ENCODE data around the gene SMC6. TPM values are rescaled to one million over a fixed set of nuclear protein-coding genes. Genes with fewer than 3 reads are reported as not detected.

The SMC6 gene
- polyA plus RNA-seq, 1 donor from 2014 or later: 20.1 TPM

DNA sequence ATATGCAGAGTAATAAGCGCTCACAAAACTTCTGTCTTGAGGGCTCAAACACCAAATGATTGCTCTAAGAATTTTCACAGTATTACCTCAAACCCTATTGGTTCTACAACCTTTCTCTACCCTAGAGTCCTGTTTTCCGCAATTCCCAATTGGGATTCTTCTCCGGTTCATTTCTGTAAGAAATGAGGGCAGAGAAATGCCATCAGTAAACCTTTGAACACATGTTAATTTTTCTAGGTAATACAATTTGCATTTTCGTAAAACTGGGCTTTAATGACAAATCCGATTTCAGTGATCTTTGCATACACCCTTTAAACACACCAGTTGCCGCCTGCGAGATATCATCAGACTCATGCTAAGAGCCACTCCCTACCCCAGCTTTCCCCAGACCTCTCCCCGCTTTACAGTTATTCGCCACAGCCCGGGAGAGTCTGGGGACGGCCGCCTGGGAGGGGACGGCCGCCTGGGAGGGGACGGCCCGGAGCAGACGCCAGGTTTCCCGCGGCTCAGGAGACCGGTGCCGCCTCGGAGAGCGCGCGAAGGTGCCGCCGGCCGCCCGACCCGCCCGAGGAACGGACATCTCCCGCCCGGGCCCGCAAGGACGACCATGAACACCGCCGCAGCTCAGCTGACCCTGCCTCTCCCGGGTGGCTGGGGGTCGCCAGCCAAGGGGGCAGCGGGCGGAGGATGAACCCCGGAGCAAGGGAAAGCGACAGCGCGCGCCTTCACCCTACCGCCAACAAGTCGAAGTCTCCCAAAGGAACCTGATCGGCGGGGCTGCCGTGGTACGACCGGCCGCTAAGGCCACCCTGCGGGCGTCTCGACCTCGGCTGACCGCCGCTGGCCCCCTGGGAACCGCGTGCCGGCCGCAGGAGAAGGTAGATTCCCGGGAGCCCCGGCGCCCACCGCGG lies 463 bp downstream of the SMC6 start:
- TF ChIP-seq, protein P1, sequence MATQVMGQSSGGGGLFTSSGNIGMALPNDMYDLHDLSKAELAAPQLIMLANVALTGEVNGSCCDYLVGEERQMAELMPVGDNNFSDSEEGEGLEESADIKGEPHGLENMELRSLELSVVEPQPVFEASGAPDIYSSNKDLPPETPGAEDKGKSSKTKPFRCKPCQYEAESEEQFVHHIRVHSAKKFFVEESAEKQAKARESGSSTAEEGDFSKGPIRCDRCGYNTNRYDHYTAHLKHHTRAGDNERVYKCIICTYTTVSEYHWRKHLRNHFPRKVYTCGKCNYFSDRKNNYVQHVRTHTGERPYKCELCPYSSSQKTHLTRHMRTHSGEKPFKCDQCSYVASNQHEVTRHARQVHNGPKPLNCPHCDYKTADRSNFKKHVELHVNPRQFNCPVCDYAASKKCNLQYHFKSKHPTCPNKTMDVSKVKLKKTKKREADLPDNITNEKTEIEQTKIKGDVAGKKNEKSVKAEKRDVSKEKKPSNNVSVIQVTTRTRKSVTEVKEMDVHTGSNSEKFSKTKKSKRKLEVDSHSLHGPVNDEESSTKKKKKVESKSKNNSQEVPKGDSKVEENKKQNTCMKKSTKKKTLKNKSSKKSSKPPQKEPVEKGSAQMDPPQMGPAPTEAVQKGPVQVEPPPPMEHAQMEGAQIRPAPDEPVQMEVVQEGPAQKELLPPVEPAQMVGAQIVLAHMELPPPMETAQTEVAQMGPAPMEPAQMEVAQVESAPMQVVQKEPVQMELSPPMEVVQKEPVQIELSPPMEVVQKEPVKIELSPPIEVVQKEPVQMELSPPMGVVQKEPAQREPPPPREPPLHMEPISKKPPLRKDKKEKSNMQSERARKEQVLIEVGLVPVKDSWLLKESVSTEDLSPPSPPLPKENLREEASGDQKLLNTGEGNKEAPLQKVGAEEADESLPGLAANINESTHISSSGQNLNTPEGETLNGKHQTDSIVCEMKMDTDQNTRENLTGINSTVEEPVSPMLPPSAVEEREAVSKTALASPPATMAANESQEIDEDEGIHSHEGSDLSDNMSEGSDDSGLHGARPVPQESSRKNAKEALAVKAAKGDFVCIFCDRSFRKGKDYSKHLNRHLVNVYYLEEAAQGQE (IDR thresholded peaks at IDR 0.05; ENCODE audit: borderline replicate concordance): peak; percentile 13
- TF ChIP-seq EP300 (conservative IDR thresholded peaks at IDR 0.05; ENCODE audit: poor library complexity, severe bottlenecking) (no peak), POLR2AphosphoS5 (IDR thresholded peaks at IDR 0.05) (peak; percentile 44), MXI1 (conservative IDR thresholded peaks at IDR 0.05; ENCODE audit: poor library complexity, severe bottlenecking) (no peak)
- Histone ChIP-seq H3K4me3 (ENCODE audit: low read length) (peak overlapping the region; percentile 93), H3K79me2 (replicated peaks; ENCODE audit: insufficient read depth, low read length) (peaks cover 50% of the 10 kb centered on the region), H3F3A (ENCODE audit: insufficient read depth, low read length, poor library complexity, severe bottlenecking) (no peaks in the 10 kb centered on the region), H3K27me3 (ENCODE audit: insufficient read depth, low read depth, low read length) (no peaks in the 10 kb centered on the region), H3K36me3 (ENCODE audit: insufficient read depth, low read length) (no peaks in the 10 kb centered on the region), H4K20me1 (ENCODE audit: insufficient read depth) (no peaks in the 10 kb centered on the region), H3K27ac (ENCODE audit: low read length) (peak overlapping the region; percentile 97), H2AFZ (ENCODE audit: low read depth, low read length) (peak overlapping the region; percentile 67), H3K9me3 (ENCODE audit: low read length) (no peaks in the 10 kb centered on the region), H3K4me2 (ENCODE audit: low read length) (peak overlapping the region; percentile 66), H3K9me2 (ENCODE audit: insufficient read depth, low read length) (no peaks in the 10 kb centered on the region), H3K9ac (ENCODE audit: low read length) (peak overlapping the region; percentile 93)

DNA sequence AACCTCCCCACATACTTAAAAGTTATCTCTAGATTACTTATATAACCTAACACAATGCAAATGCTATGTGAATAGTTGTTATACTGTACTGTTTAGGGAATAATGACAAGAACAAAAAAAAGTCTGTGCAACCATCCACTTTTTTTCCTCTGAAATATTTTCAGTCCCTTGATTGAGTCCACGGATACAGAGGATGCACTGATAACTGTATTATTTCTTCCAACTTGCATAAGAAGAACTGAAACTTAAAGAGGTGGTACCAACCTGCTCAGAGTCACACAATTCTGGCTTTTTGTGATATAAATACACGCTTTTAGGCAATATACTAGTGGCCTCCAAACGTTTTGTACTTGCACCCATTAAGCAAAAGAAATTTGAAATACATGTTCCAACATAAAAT lies 1.4 kb downstream of the SMC6 start:
- H2AFZ ChIP-seq (ENCODE audit: low read depth, low read length): no peak overlapping the region
- no peaks in the 10 kb centered on the region for H4K20me1 ChIP-seq (ENCODE audit: insufficient read depth)

More for the DNA sequence above, 1.4 kb downstream of the SMC6 start:
- Histone ChIP-seq H3K36me3 (ENCODE audit: insufficient read depth, low read length) (no peaks in the 10 kb centered on the region), H3K9me3 (ENCODE audit: low read length) (no peaks in the 10 kb centered on the region), H3K9me2 (ENCODE audit: insufficient read depth, low read length) (no peaks in the 10 kb centered on the region), H3K4me3 (ENCODE audit: low read length) (peak overlapping the region; percentile 93), H3K79me2 (replicated peaks; ENCODE audit: insufficient read depth, low read length) (peaks cover 49% of the 10 kb centered on the region), H3F3A (ENCODE audit: insufficient read depth, low read length, poor library complexity, severe bottlenecking) (no peaks in the 10 kb centered on the region), H3K4me2 (ENCODE audit: low read length) (peak overlapping the region; percentile 66), H3K27me3 (ENCODE audit: insufficient read depth, low read depth, low read length) (no peaks in the 10 kb centered on the region), H3K9ac (ENCODE audit: low read length) (peak overlapping the region; percentile 93), H3K27ac (ENCODE audit: low read length) (no peak overlapping the region)
- TF ChIP-seq, protein P1 (IDR thresholded peaks at IDR 0.05; ENCODE audit: borderline replicate concordance): no peak
- TF ChIP-seq POLR2AphosphoS5 (IDR thresholded peaks at IDR 0.05): no peak
- TF ChIP-seq MXI1 (conservative IDR thresholded peaks at IDR 0.05; ENCODE audit: poor library complexity, severe bottlenecking): no peak
- no peak for TF ChIP-seq EZH2 (IDR thresholded peaks at IDR 0.05; ENCODE audit: borderline replicate concordance, insufficient read depth, low read length, poor library complexity, severe bottlenecking)
- TF ChIP-seq TAF1 (IDR thresholded peaks at IDR 0.05; ENCODE audit: low read depth): no peak
- TF ChIP-seq, protein P2, sequence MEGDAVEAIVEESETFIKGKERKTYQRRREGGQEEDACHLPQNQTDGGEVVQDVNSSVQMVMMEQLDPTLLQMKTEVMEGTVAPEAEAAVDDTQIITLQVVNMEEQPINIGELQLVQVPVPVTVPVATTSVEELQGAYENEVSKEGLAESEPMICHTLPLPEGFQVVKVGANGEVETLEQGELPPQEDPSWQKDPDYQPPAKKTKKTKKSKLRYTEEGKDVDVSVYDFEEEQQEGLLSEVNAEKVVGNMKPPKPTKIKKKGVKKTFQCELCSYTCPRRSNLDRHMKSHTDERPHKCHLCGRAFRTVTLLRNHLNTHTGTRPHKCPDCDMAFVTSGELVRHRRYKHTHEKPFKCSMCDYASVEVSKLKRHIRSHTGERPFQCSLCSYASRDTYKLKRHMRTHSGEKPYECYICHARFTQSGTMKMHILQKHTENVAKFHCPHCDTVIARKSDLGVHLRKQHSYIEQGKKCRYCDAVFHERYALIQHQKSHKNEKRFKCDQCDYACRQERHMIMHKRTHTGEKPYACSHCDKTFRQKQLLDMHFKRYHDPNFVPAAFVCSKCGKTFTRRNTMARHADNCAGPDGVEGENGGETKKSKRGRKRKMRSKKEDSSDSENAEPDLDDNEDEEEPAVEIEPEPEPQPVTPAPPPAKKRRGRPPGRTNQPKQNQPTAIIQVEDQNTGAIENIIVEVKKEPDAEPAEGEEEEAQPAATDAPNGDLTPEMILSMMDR (IDR thresholded peaks at IDR 0.05; ENCODE audit: poor library complexity, severe bottlenecking): no peak
- no peak for TF ChIP-seq EP300 (conservative IDR thresholded peaks at IDR 0.05; ENCODE audit: poor library complexity, severe bottlenecking)
- no peak for TF ChIP-seq RAD21 (conservative IDR thresholded peaks at IDR 0.05)
- TF ChIP-seq SMC3 (conservative IDR thresholded peaks at IDR 0.05; ENCODE audit: poor library complexity): no peak

All from neural cell (in vitro differentiated cells).